Non-pigmented ciliary epithelial cell (primary cell): Measurements from ENCODE around the gene TRIM7.
"Not testable (repeated sequence)": the region's sequence is repeated elsewhere in the genome, so short reads cannot be mapped to it uniquely, and the experiment has no call there.

Experiments used
- DNase-seq: peaks from one replicate; pipeline ENCODE4 v3.0.0-alpha.2; 2010; ENCODE audit warnings: low read depth

The TRIM7 gene

GRCh38 chr5:181171782-181172181 is 33.2 kb downstream of the TRIM7 start:
- no peak for DNase-seq

GRCh38 chr5:181170996-181171395 is 34.0 kb downstream of the TRIM7 start:
- no peak for DNase-seq

GRCh38 chr5:181170237-181170825 is 34.7 kb downstream of the TRIM7 start:
- no peak for DNase-seq

- not testable (repeated sequence) for DNase-seq
Observed at GRCh38 chr5:181169459-181170236, 35.3 kb downstream of the TRIM7 start.

- DNase-seq = no peak
Observed at GRCh38 chr5:181168595-181169118, 36.3 kb downstream of the TRIM7 start.

GRCh38 chr5:181167814-181168488 is 37.0 kb downstream of the TRIM7 start:
- DNase-seq = no peak

GRCh38 chr5:181166812-181167733 is 37.9 kb downstream of the TRIM7 start:
- no peak for DNase-seq

GRCh38 chr5:181164076-181164952 is 40.7 kb downstream of the TRIM7 start:
- no peak for DNase-seq

- no peak for DNase-seq
Observed at GRCh38 chr5:181163487-181164075, 41.4 kb downstream of the TRIM7 start.

- no peak for DNase-seq
Observed at GRCh38 chr5:181161534-181162175, 43.3 kb downstream of the TRIM7 start.

- DNase-seq = not testable (repeated sequence)
Observed at GRCh38 chr5:181160755-181161533, 44.1 kb downstream of the TRIM7 start.

GRCh38 chr5:181160152-181160754 is 44.7 kb downstream of the TRIM7 start:
- DNase-seq = no peak

- DNase-seq = no peak
Observed at GRCh38 chr5:181159286-181160151, 45.5 kb downstream of the TRIM7 start.

GRCh38 chr5:181158869-181159268 is 46.1 kb downstream of the TRIM7 start:
- DNase-seq = no peak

GRCh38 chr5:181156758-181157157 is 48.2 kb downstream of the TRIM7 start:
- no peak for DNase-seq

- no peak for DNase-seq
Observed at GRCh38 chr5:181153814-181154213, 51.2 kb downstream of the TRIM7 start.

- DNase-seq = peak; percentile 50
Observed at GRCh38 chr5:181152406-181152805, 52.6 kb downstream of the TRIM7 start.

- no peak for DNase-seq
Observed at GRCh38 chr5:181151146-181151545, 53.9 kb downstream of the TRIM7 start.
